Measurements from ENCODE around the gene RTL10. TPM values are rescaled to one million over a fixed set of nuclear protein-coding genes. Genes with fewer than 3 reads are reported as not detected.

The RTL10 gene
- total and polyA plus RNA-seq, 4 donors = 7.4 to 22.7 (median 11.6) TPM

DNA sequence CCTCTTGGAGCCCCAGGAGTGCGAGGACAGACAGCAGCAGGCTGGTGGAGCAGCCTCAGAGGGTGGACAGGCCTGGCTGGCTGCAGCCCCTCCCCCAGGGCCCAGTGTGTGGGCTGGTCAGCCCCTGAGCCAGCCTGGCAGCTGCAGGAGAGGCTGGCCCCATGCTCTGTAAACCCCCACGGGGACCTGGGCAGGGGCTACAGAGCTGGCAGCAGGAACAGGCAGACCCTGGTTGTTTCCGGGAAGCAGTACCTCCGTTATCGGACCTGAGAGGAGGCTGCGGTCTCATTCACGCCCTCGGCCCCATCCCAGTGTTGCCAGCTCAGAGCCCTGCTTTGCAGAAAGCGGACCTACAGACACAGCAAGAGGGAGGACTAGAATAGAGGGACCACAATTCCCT is 48.4 kb upstream of the RTL10 start:
- Histone ChIP-seq H3K4me1 (ENCODE audit: control insufficient read depth in 5 of 5, insufficient read depth in 5 of 5, low read length in 5 of 5) (peaks cover 0 to 19% (median 0%) of the 10 kb centered on the region in 5 donors), H3K9ac (ENCODE audit: insufficient read depth in 1 of 2, low read length in 2 of 2) (no peak overlapping the region), H3K36me3 (ENCODE audit: control insufficient read depth in 4 of 4, insufficient read depth in 4 of 4, low read length in 4 of 4) (peaks cover 0 to 33% (median 0%) of the 10 kb centered on the region in 4 donors), H3K27me3 (ENCODE audit: control insufficient read depth in 3 of 3, insufficient read depth in 3 of 3, low read length in 2 of 3) (no peaks in the 10 kb centered on the region), H3K27ac (ENCODE audit: low read depth in 1 of 2, low read length in 1 of 2) (no peak overlapping the region), H3K9me3 (ENCODE audit: control insufficient read depth in 4 of 4, insufficient read depth in 3 of 4, low read length in 3 of 4) (no peaks in the 10 kb centered on the region), H3K4me3 (no peak overlapping the region)
- no peak for ATAC-seq (ENCODE audit: insufficient read depth, low FRiP score)
- no peak for DNase-seq
- WGBS, 2 donors = 93 to 94% methylated on average over 9 of the region's 9 CpGs
- TF ChIP-seq, protein P1, sequence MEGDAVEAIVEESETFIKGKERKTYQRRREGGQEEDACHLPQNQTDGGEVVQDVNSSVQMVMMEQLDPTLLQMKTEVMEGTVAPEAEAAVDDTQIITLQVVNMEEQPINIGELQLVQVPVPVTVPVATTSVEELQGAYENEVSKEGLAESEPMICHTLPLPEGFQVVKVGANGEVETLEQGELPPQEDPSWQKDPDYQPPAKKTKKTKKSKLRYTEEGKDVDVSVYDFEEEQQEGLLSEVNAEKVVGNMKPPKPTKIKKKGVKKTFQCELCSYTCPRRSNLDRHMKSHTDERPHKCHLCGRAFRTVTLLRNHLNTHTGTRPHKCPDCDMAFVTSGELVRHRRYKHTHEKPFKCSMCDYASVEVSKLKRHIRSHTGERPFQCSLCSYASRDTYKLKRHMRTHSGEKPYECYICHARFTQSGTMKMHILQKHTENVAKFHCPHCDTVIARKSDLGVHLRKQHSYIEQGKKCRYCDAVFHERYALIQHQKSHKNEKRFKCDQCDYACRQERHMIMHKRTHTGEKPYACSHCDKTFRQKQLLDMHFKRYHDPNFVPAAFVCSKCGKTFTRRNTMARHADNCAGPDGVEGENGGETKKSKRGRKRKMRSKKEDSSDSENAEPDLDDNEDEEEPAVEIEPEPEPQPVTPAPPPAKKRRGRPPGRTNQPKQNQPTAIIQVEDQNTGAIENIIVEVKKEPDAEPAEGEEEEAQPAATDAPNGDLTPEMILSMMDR (IDR thresholded peaks at IDR 0.05; ENCODE audit: control extremely low read depth, extremely low read depth) = no peak

DNA sequence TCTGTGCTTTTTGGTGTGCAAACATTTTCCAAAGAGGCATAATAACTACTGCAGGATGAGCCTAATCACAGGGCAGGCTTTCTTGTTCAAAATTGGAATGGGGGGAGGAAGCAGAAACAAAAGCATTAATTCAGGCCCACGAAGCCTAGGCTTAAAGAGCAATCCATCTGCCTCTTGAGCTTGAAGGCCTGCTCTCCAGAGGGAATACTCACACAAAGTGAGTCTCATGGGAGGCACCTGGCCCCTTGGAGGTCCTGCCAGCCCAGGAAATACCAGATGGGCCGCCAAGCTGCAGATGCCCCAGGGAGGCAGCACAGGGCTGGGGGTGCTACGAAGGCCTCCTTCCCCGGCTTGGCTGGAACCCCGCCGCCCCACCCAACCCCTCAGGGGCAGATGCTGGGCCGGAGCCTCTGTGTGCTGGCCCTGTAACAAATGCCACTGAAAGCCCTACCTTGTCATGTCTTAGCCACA is 47.6 kb upstream of the RTL10 start:
- ATAC-seq (ENCODE audit: insufficient read depth, low FRiP score) (no peak), DNase-seq (no peak)
- Histone ChIP-seq H3K27me3 (ENCODE audit: control insufficient read depth in 3 of 3, insufficient read depth in 3 of 3, low read length in 2 of 3) (no peaks in the 10 kb centered on the region), H3K27ac (ENCODE audit: low read depth in 1 of 2, low read length in 1 of 2) (no peak overlapping the region), H3K9ac (ENCODE audit: insufficient read depth in 1 of 2, low read length in 2 of 2) (peak overlapping the region in 1 of 2 donors; percentile 9), H3K9me3 (ENCODE audit: control insufficient read depth in 4 of 4, insufficient read depth in 3 of 4, low read length in 3 of 4) (no peaks in the 10 kb centered on the region), H3K4me3 (no peak overlapping the region), H3K4me1 (ENCODE audit: control insufficient read depth in 5 of 5, insufficient read depth in 5 of 5, low read length in 5 of 5) (peaks cover 0 to 19% (median 0%) of the 10 kb centered on the region in 5 donors), H3K36me3 (ENCODE audit: control insufficient read depth in 4 of 4, insufficient read depth in 4 of 4, low read length in 4 of 4) (peaks cover 0 to 36% (median 0%) of the 10 kb centered on the region in 4 donors)
- TF ChIP-seq, protein P1 (IDR thresholded peaks at IDR 0.05; ENCODE audit: control extremely low read depth, extremely low read depth) = no peak
- 95% methylated on average over 7 of the region's 7 CpGs for WGBS, 2 donors

DNA sequence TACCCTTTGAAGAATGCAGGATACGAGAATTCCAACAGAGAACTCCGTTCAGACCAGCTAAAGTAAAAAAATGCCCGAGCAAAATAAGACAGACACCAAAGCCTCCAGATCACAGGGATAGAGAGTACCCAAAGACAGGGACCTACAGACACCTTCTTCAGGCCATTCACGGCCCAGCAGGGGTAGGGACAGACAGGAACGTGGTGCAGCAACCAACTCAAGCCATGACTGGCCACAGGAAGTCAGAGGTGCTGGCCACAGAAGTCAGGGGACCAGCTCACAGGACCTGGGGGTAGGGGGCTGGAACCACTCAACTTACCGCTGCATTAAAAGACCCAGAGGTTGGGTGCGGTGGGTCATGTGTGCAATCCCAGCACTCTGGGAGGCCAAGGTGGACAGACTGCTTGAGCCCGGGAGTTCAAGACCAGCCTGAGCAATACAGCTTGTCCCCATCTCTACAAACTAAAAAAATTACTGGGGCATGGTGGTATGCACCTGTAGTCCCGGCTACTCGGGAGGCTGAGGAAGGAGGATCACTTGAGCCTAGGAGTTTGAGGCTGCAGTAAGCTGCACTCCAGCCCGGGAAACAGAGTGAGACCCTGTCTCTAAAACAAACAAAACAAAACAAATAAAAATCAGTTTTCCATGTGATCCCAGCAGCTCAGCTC is 47.0 kb upstream of the RTL10 start:
- H3K36me3 ChIP-seq (ENCODE audit: control insufficient read depth in 4 of 4, insufficient read depth in 4 of 4, low read length in 4 of 4) = peaks cover 0 to 36% (median 0%) of the 10 kb centered on the region in 4 donors
- ATAC-seq (ENCODE audit: insufficient read depth, low FRiP score) = no peak

More for the DNA sequence above, 47.0 kb upstream of the RTL10 start:
- no peaks in the 10 kb centered on the region for H3K9me3 ChIP-seq (ENCODE audit: control insufficient read depth in 4 of 4, insufficient read depth in 3 of 4, low read length in 3 of 4)
- H3K27ac ChIP-seq (ENCODE audit: low read depth in 1 of 2, low read length in 1 of 2) = no peak overlapping the region
- H3K27me3 ChIP-seq (ENCODE audit: control insufficient read depth in 3 of 3, insufficient read depth in 3 of 3, low read length in 2 of 3) = no peaks in the 10 kb centered on the region
- WGBS, 2 donors = 90 to 94% methylated on average over 11 of the region's 11 CpGs
- H3K4me3 ChIP-seq = no peak overlapping the region
- no peak overlapping the region for H3K9ac ChIP-seq (ENCODE audit: insufficient read depth in 1 of 2, low read length in 2 of 2)
- peaks cover 0 to 19% (median 0%) of the 10 kb centered on the region in 5 donors for H3K4me1 ChIP-seq (ENCODE audit: control insufficient read depth in 5 of 5, insufficient read depth in 5 of 5, low read length in 5 of 5)
- DNase-seq = no peak
- TF ChIP-seq, protein P1 (IDR thresholded peaks at IDR 0.05; ENCODE audit: control extremely low read depth, extremely low read depth) = no peak

Measured in lung (tissue), 12 donors.